ENCODE results near the gene EEF1G. TPM values are rescaled to one million over a fixed set of nuclear protein-coding genes. Genes with fewer than 3 reads are reported as not detected.

The EEF1G gene
- total RNA-seq, 1 donor from 2014 or later, result 928 TPM

GRCh38 chr11:62593434-62594044 lies 19.8 kb upstream of the EEF1G start:
- Mint-ChIP-seq H3K27me3 (ENCODE audit: unreplicated experiment) (peaks cover 2% of the 10 kb centered on the region), H3K4me1 (ENCODE audit: low read depth, unreplicated experiment) (peaks cover 18% of the 10 kb centered on the region), H3K36me3 (ENCODE audit: unreplicated experiment) (no peaks in the 10 kb centered on the region), H3K4me3 (ENCODE audit: unreplicated experiment) (peak overlapping the region; percentile 70), H3K9me3 (ENCODE audit: unreplicated experiment) (peaks cover 26% of the 10 kb centered on the region), H3K27ac (ENCODE audit: unreplicated experiment) (peak overlapping the region; percentile 98)
- peak; percentile 29 for TF ChIP-seq CTCF (IDR thresholded peaks at IDR 0.05; ENCODE audit: partially characterized antibody, unreplicated experiment)
- peak; percentile 79 for DNase-seq

DNA sequence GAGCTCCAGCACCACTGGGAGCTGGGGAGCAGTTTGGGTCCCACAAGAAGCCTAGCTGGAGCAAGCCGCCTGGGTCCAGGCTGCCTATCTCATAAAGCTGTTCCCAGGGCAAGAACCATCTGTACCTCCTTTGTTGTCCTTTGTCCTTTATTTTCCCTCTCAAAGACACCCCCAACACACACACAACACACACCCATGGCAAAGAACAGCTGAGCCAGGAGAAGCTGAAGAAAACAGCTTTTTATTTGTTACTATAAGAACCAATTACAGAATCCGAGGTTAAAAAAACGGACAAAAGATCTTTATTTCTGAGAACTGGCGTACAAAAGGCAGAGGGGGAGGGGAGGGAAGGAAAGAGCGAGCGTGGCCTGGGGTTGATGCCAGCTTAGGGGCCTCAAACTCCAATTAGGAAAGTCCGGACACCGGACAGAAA lies 19.3 kb upstream of the EEF1G start:
- Mint-ChIP-seq H3K27me3 (ENCODE audit: unreplicated experiment) (peaks cover 1% of the 10 kb centered on the region), H3K36me3 (ENCODE audit: unreplicated experiment) (no peaks in the 10 kb centered on the region), H3K4me3 (ENCODE audit: unreplicated experiment) (peak overlapping the region; percentile 69), H3K27ac (ENCODE audit: unreplicated experiment) (peak overlapping the region; percentile 98), H3K9me3 (ENCODE audit: unreplicated experiment) (peaks cover 24% of the 10 kb centered on the region), H3K4me1 (ENCODE audit: low read depth, unreplicated experiment) (peaks cover 16% of the 10 kb centered on the region)
- no peak for TF ChIP-seq CTCF (IDR thresholded peaks at IDR 0.05; ENCODE audit: partially characterized antibody, unreplicated experiment)
- DNase-seq, result no peak

- peak overlapping the region; percentile 98 for H3K27ac Mint-ChIP-seq (ENCODE audit: unreplicated experiment)
- DNase-seq, result no peak
- H3K27me3 Mint-ChIP-seq (ENCODE audit: unreplicated experiment), result no peaks in the 10 kb centered on the region
- peak overlapping the region; percentile 99 for H3K4me3 Mint-ChIP-seq (ENCODE audit: unreplicated experiment)
- peaks cover 24% of the 10 kb centered on the region for H3K9me3 Mint-ChIP-seq (ENCODE audit: unreplicated experiment)
- TF ChIP-seq CTCF (IDR thresholded peaks at IDR 0.05; ENCODE audit: partially characterized antibody, unreplicated experiment), result no peak
- peaks cover 16% of the 10 kb centered on the region for H3K4me1 Mint-ChIP-seq (ENCODE audit: low read depth, unreplicated experiment)
- H3K36me3 Mint-ChIP-seq (ENCODE audit: unreplicated experiment), result no peaks in the 10 kb centered on the region
Measured at GRCh38 chr11:62592146-62592815, 18.6 kb upstream of the EEF1G start.

- no peaks in the 10 kb centered on the region for H3K36me3 Mint-ChIP-seq (ENCODE audit: unreplicated experiment)
- peaks cover 16% of the 10 kb centered on the region for H3K4me1 Mint-ChIP-seq (ENCODE audit: low read depth, unreplicated experiment)
- peak within 1 kb of the TSS; percentile 99 for H3K4me3 Mint-ChIP-seq (ENCODE audit: unreplicated experiment)
- H3K9me3 Mint-ChIP-seq (ENCODE audit: unreplicated experiment), result peaks cover 24% of the 10 kb centered on the region
- peak; percentile 92 for DNase-seq
- H3K27me3 Mint-ChIP-seq (ENCODE audit: unreplicated experiment), result no peaks in the 10 kb centered on the region
- peak within 1 kb of the TSS; percentile 98 for H3K27ac Mint-ChIP-seq (ENCODE audit: unreplicated experiment)
- TF ChIP-seq CTCF (IDR thresholded peaks at IDR 0.05; ENCODE audit: partially characterized antibody, unreplicated experiment), result no peak
Measured at GRCh38 chr11:62591448-62592145, 17.9 kb upstream of the EEF1G start, which contains the start of gene TUT1. TSS of gene TUT1 (minus strand) at chr11:62591523. CDS start at chr11:62591485, 38 bp downstream.
